ENCODE results near the gene ZDHHC11B.
"Not testable (repeated sequence)": the region's sequence is repeated elsewhere in the genome, so short reads cannot be mapped to it uniquely, and the experiment has no call there.

GRCh38 chr5:825544-825943 lies 41.0 kb upstream of the ZDHHC11B start:
- TF ChIP-seq CTCF (optimal IDR thresholded peaks at IDR 0.05 in 1 of 3, IDR thresholded peaks at IDR 0.05 in 1 of 3, conservative IDR thresholded peaks at IDR 0.05 in 1 of 3; ENCODE audit: extremely low read depth in 1 of 3, insufficient read depth in 2 of 3, low read length in 3 of 3); EZH2 (IDR thresholded peaks at IDR 0.05; ENCODE audit: low read length): not testable (repeated sequence)

All from keratinocyte (primary cell).